ENCODE data around the gene UBE2S. TPM values are rescaled to one million over a fixed set of nuclear protein-coding genes. Genes with fewer than 3 reads are reported as not detected.
"Not testable (repeated sequence)": the region's sequence is repeated elsewhere in the genome, so short reads cannot be mapped to it uniquely, and the experiment has no call there.

The UBE2S gene
- total RNA-seq (92.9 TPM), polyA plus RNA-seq (10 to 100 TPM; 24.9 to 38.8 (median 33.2) TPM)

- H3K9me3 Mint-ChIP-seq; DNase-seq; H3K27me3 ChIP-seq (ENCODE audit: control insufficient read depth, insufficient read depth, low read length); H3K27me3 Mint-ChIP-seq; H3K9me3 ChIP-seq (ENCODE audit: control insufficient read depth in 2 of 2, low read length in 2 of 2): not testable (repeated sequence)
- peaks cover 11% of the 10 kb centered on the region for H3K36me3 ChIP-seq (ENCODE audit: control insufficient read depth, insufficient read depth, low read length)
- H3K4me3 ChIP-seq (ENCODE audit: low read depth, low read length) = peak within 1 kb of the TSS; percentile 88
- peak within 1 kb of the TSS; percentile 100 for H3K27ac ChIP-seq (ENCODE audit: insufficient read depth, low read length, poor library complexity, severe bottlenecking)
- peak within 1 kb of the TSS; percentile 90 to 97 (median 94) for H3K4me3 Mint-ChIP-seq
- peaks cover 18% of the 10 kb centered on the region for H3K36me3 Mint-ChIP-seq
- peaks cover 9 to 33% (median 27%) of the 10 kb centered on the region in 4 donors for H3K4me1 Mint-ChIP-seq
- peaks cover 24% of the 10 kb centered on the region for H3K4me1 ChIP-seq (ENCODE audit: control insufficient read depth, insufficient read depth, low read length, poor library complexity, severe bottlenecking)
- peak within 1 kb of the TSS; percentile 99 to 100 (median 99) for H3K27ac Mint-ChIP-seq
- ATAC-seq (ENCODE audit: low read depth in 2 of 2) = peak in 1 of 2 donors; percentile 0
Measured at GRCh38 chr19:55407550-55407799, at the start of gene UBE2S. UBE2S (minus strand) TSS chr19:55407788; CDS start chr19:55407589, 199 bp downstream.

GRCh38 chr19:55456347-55456746, 48.8 kb upstream of the UBE2S start:
- Mint-ChIP-seq H3K9me3 (peaks cover 0 to 2% (median 0%) of the 10 kb centered on the region in 7 donors), H3K27me3 (peaks cover 20% of the 10 kb centered on the region), H3K4me3 (peak overlapping the region in 1 of 4 donors; percentile 70), H3K36me3 (peaks cover 12% of the 10 kb centered on the region), H3K4me1 (peaks cover 0 to 31% (median 12%) of the 10 kb centered on the region in 4 donors), H3K27ac (peak overlapping the region in 1 of 3 donors; percentile 51)
- Histone ChIP-seq H3K4me3 (ENCODE audit: low read depth, low read length) (no peak overlapping the region), H3K9me3 (ENCODE audit: control insufficient read depth in 2 of 2, low read length in 2 of 2) (no peaks in the 10 kb centered on the region), H3K27ac (ENCODE audit: insufficient read depth, low read length, poor library complexity, severe bottlenecking) (no peak overlapping the region), H3K36me3 (ENCODE audit: control insufficient read depth, insufficient read depth, low read length) (no peaks in the 10 kb centered on the region), H3K4me1 (ENCODE audit: control insufficient read depth, insufficient read depth, low read length, poor library complexity, severe bottlenecking) (peaks cover 25% of the 10 kb centered on the region), H3K27me3 (ENCODE audit: control insufficient read depth, insufficient read depth, low read length) (peaks cover 2% of the 10 kb centered on the region)
- ATAC-seq (ENCODE audit: low read depth in 2 of 2) (no peak), DNase-seq (no peak)

GRCh38 chr19:55455576-55456235, 48.1 kb upstream of the UBE2S start:
- Histone ChIP-seq H3K36me3 (ENCODE audit: control insufficient read depth, insufficient read depth, low read length) (no peaks in the 10 kb centered on the region), H3K4me3 (ENCODE audit: low read depth, low read length) (no peak overlapping the region), H3K27ac (ENCODE audit: insufficient read depth, low read length, poor library complexity, severe bottlenecking) (no peak overlapping the region), H3K27me3 (ENCODE audit: control insufficient read depth, insufficient read depth, low read length) (peaks cover 2% of the 10 kb centered on the region), H3K4me1 (ENCODE audit: control insufficient read depth, insufficient read depth, low read length, poor library complexity, severe bottlenecking) (peaks cover 19% of the 10 kb centered on the region), H3K9me3 (ENCODE audit: control insufficient read depth in 2 of 2, low read length in 2 of 2) (no peaks in the 10 kb centered on the region)
- H3K4me1 Mint-ChIP-seq = peaks cover 0 to 28% (median 12%) of the 10 kb centered on the region in 4 donors
- peak overlapping the region in 1 of 4 donors; percentile 2 for H3K4me3 Mint-ChIP-seq
- DNase-seq (no peak), ATAC-seq (ENCODE audit: low read depth in 2 of 2) (no peak)
- H3K27me3 Mint-ChIP-seq = peaks cover 23% of the 10 kb centered on the region
- no peak overlapping the region for H3K27ac Mint-ChIP-seq
- peaks cover 12% of the 10 kb centered on the region for H3K36me3 Mint-ChIP-seq
- peaks cover 0 to 2% (median 0%) of the 10 kb centered on the region in 7 donors for H3K9me3 Mint-ChIP-seq

GRCh38 chr19:55454787-55455243, 47.2 kb upstream of the UBE2S start:
- DNase-seq = peak; percentile 21 to 56 (median 27)
- no peak overlapping the region for H3K27ac ChIP-seq (ENCODE audit: insufficient read depth, low read length, poor library complexity, severe bottlenecking)
- Mint-ChIP-seq H3K27me3 (peaks cover 27% of the 10 kb centered on the region), H3K4me1 (peaks cover 0 to 19% (median 9%) of the 10 kb centered on the region in 4 donors), H3K4me3 (no peak overlapping the region), H3K9me3 (peaks cover 0 to 2% (median 0%) of the 10 kb centered on the region in 7 donors), H3K36me3 (peaks cover 12% of the 10 kb centered on the region), H3K27ac (no peak overlapping the region)
- H3K9me3 ChIP-seq (ENCODE audit: control insufficient read depth in 2 of 2, low read length in 2 of 2) = no peaks in the 10 kb centered on the region
- peaks cover 16% of the 10 kb centered on the region for H3K4me1 ChIP-seq (ENCODE audit: control insufficient read depth, insufficient read depth, low read length, poor library complexity, severe bottlenecking)
- H3K27me3 ChIP-seq (ENCODE audit: control insufficient read depth, insufficient read depth, low read length) = peaks cover 2% of the 10 kb centered on the region
- ATAC-seq (ENCODE audit: low read depth in 2 of 2) = peak in 1 of 2 donors; percentile 27
- no peaks in the 10 kb centered on the region for H3K36me3 ChIP-seq (ENCODE audit: control insufficient read depth, insufficient read depth, low read length)
- no peak overlapping the region for H3K4me3 ChIP-seq (ENCODE audit: low read depth, low read length)

- no peak overlapping the region for H3K27ac Mint-ChIP-seq
- Histone ChIP-seq H3K27ac (ENCODE audit: insufficient read depth, low read length, poor library complexity, severe bottlenecking) (no peak overlapping the region), H3K27me3 (ENCODE audit: control insufficient read depth, insufficient read depth, low read length) (peaks cover 2% of the 10 kb centered on the region), H3K4me3 (ENCODE audit: low read depth, low read length) (no peak overlapping the region), H3K4me1 (ENCODE audit: control insufficient read depth, insufficient read depth, low read length, poor library complexity, severe bottlenecking) (peaks cover 16% of the 10 kb centered on the region), H3K9me3 (ENCODE audit: control insufficient read depth in 2 of 2, low read length in 2 of 2) (no peaks in the 10 kb centered on the region), H3K36me3 (ENCODE audit: control insufficient read depth, insufficient read depth, low read length) (no peaks in the 10 kb centered on the region)
- H3K27me3 Mint-ChIP-seq = peaks cover 27% of the 10 kb centered on the region
- peaks cover 12% of the 10 kb centered on the region for H3K36me3 Mint-ChIP-seq
- H3K4me3 Mint-ChIP-seq = peak overlapping the region in 3 of 4 donors; percentile 23 to 66 (median 39)
- H3K9me3 Mint-ChIP-seq = peaks cover 0 to 2% (median 0%) of the 10 kb centered on the region in 7 donors
- ATAC-seq (ENCODE audit: low read depth in 2 of 2) = no peak
- peaks cover 0 to 17% (median 9%) of the 10 kb centered on the region in 4 donors for H3K4me1 Mint-ChIP-seq
- DNase-seq = no peak
Measured at GRCh38 chr19:55453511-55454260, 46.1 kb upstream of the UBE2S start.

GRCh38 chr19:55452749-55453346, 45.3 kb upstream of the UBE2S start:
- Mint-ChIP-seq H3K9me3 (peaks cover 0 to 2% (median 0%) of the 10 kb centered on the region in 7 donors), H3K4me1 (peaks cover 0 to 17% (median 9%) of the 10 kb centered on the region in 4 donors), H3K4me3 (peak overlapping the region in 1 of 4 donors; percentile 21), H3K27ac (no peak overlapping the region), H3K27me3 (peaks cover 27% of the 10 kb centered on the region), H3K36me3 (peaks cover 12% of the 10 kb centered on the region)
- ATAC-seq (ENCODE audit: low read depth in 2 of 2) (no peak), DNase-seq (peak in 2 of 3 donors; percentile 12 to 52)
- H3K4me1 ChIP-seq (ENCODE audit: control insufficient read depth, insufficient read depth, low read length, poor library complexity, severe bottlenecking) = peaks cover 16% of the 10 kb centered on the region
- no peaks in the 10 kb centered on the region for H3K36me3 ChIP-seq (ENCODE audit: control insufficient read depth, insufficient read depth, low read length)
- H3K4me3 ChIP-seq (ENCODE audit: low read depth, low read length) = no peak overlapping the region
- H3K9me3 ChIP-seq (ENCODE audit: control insufficient read depth in 2 of 2, low read length in 2 of 2) = no peaks in the 10 kb centered on the region
- H3K27ac ChIP-seq (ENCODE audit: insufficient read depth, low read length, poor library complexity, severe bottlenecking) = no peak overlapping the region
- peaks cover 2% of the 10 kb centered on the region for H3K27me3 ChIP-seq (ENCODE audit: control insufficient read depth, insufficient read depth, low read length)

DNA sequence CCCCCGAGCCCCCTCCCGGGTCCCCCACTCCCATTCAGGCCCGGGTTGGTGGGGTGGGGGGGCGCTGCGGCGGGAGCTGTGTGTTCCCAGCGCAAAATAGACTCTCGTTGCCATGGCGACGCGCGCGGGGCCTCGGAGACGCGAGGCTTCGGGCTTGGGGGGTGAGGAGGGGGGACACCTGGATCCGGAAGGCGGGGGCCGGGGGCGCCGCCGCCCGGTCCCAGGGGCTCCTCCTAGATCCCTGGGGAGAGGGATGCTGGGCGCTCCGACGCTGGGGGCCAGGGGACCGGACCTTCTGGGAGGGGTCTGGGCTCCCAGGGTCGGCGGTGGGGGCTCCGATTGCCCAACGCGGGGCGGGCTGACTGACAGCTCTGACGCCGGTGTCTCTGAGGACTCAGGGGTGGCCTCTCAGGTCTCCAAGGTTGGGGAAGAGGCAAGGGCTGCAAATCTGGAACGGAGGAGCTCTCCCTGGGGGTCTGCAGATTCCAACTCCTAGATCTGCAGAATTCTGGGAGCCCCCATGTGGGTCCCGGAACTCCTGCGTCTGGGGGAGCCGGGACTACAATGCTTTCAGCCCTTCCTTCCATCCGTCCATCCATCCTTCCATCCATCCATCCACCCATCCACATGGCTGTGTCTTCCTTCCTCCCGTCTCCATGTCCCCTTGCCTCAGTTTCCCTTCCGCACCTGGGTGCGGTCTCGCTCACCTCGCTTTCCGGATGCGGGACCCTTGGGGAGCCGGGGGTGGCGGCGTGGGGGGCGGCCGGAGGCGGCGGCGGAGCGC, 44.6 kb upstream of the UBE2S start:
- no peak overlapping the region for H3K27ac ChIP-seq (ENCODE audit: insufficient read depth, low read length, poor library complexity, severe bottlenecking)
- no peaks in the 10 kb centered on the region for H3K36me3 ChIP-seq (ENCODE audit: control insufficient read depth, insufficient read depth, low read length)
- Mint-ChIP-seq H3K4me1 (peaks cover 0 to 17% (median 9%) of the 10 kb centered on the region in 4 donors), H3K36me3 (peaks cover 12% of the 10 kb centered on the region), H3K9me3 (peaks cover 0 to 2% (median 0%) of the 10 kb centered on the region in 7 donors), H3K27ac (no peak overlapping the region), H3K27me3 (peaks cover 27% of the 10 kb centered on the region), H3K4me3 (peak overlapping the region in 3 of 4 donors; percentile 27 to 70 (median 35))
- ATAC-seq (ENCODE audit: low read depth in 2 of 2) = no peak
- peaks cover 2% of the 10 kb centered on the region for H3K27me3 ChIP-seq (ENCODE audit: control insufficient read depth, insufficient read depth, low read length)
- no peaks in the 10 kb centered on the region for H3K9me3 ChIP-seq (ENCODE audit: control insufficient read depth in 2 of 2, low read length in 2 of 2)
- no peak overlapping the region for H3K4me3 ChIP-seq (ENCODE audit: low read depth, low read length)
- H3K4me1 ChIP-seq (ENCODE audit: control insufficient read depth, insufficient read depth, low read length, poor library complexity, severe bottlenecking) = peaks cover 16% of the 10 kb centered on the region
- DNase-seq = peak in 1 of 3 donors; percentile 23
